GM12878 (cell line): Measurements from ENCODE around the gene RIMS1.

Experiments
- EGR1 ChIP-seq, 2 experiments: IDR thresholded peaks; 1 replicate in 1 of 2; 2 replicates in 1 of 2; pipeline ENCODE4 v1.6.1; 2011 to 2012; ENCODE audit warnings: low read depth in 2 of 2, low read length in 2 of 2, borderline replicate concordance in 1 of 2, mild to moderate bottlenecking in 1 of 2, moderate library complexity in 1 of 2
- POLR2A ChIP-seq: IDR thresholded peaks from 2 replicates; pipeline ENCODE4 v1.6.1; 2011; ENCODE audit warnings: low read depth, mild to moderate bottlenecking, low read length
- RFX5 ChIP-seq: IDR thresholded peaks from 2 replicates; pipeline ENCODE4 v1.6.1; 2011; ENCODE audit warnings: low read depth, low read length, improper control_type of control experiment
- SMAD1 ChIP-seq: fragments of 450-650 bp; IDR thresholded peaks from 2 replicates; pipeline ENCODE4 v1.6.1; 2018; ENCODE audit warnings: mild to moderate bottlenecking, low read depth; ENCODE audit not compliant: partially characterized antibody
- SMC3 ChIP-seq: IDR thresholded peaks from 2 replicates; pipeline ENCODE4 v1.6.1; 2011; ENCODE audit warnings: low read length, improper control_type of control experiment, borderline replicate concordance
- SUPT20H ChIP-seq: IDR thresholded peaks from 2 replicates; pipeline ENCODE4 v1.6.1; 2011; ENCODE audit warnings: low read depth, mild to moderate bottlenecking, low read length, moderate library complexity, borderline replicate concordance; ENCODE audit not compliant: control insufficient read depth
- TAF1 ChIP-seq: IDR thresholded peaks from 2 replicates; pipeline ENCODE4 v1.6.1; 2011; ENCODE audit warnings: mild to moderate bottlenecking, low read depth, low read length, borderline replicate concordance
- TCF12 ChIP-seq: IDR thresholded peaks from 2 replicates; pipeline ENCODE4 v1.6.1; 2011; ENCODE audit warnings: low read depth, mild to moderate bottlenecking, low read length
- TF ChIP-seq, protein P1 (sequence below), 3 experiments: IDR thresholded peaks in 2 of 3; conservative IDR thresholded peaks in 1 of 3; 2 replicates each; pipeline ENCODE4 v1.5.1; 2011; ENCODE audit warnings: low read depth in 3 of 3, low read length in 3 of 3, mild to moderate bottlenecking in 3 of 3, control low read depth in 2 of 3, moderate library complexity in 2 of 3, inconsistent platforms in 1 of 3, mixed read lengths in 1 of 3; ENCODE audit not compliant: control insufficient read depth in 2 of 3, insufficient read depth in 1 of 3; ENCODE audit errors: extremely low read depth in 1 of 3

DNA sequence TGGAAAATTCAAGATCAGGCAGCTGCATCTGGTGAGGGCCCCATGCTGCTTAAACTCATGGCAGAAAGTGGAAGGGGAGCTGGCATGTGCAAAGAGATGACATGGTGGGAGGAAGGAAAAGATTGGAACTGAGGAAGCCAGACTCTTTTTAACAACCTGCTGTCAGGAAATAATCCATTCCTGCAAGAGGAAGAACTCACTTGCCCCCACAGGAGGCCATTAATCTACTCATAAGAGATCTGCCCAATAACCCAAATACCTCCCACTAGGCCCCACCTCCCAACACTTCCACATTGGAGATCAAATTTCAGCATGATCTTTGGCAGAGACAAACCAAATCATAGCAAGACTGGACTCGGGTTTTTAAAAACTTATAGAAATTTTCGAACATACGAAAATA is 535.0 kb downstream of the RIMS1 start:
- TF ChIP-seq SUPT20H (no peak), SMAD1 (no peak), TCF12 (no peak), POLR2A (no peak), SMC3 (no peak), RFX5 (no peak), EGR1 (IDR thresholded peaks at IDR 0.05; ENCODE audit: borderline replicate concordance in 1 of 2, low read depth in 2 of 2, low read length in 2 of 2) (no peak), TAF1 (no peak)
- TF ChIP-seq, protein P1, sequence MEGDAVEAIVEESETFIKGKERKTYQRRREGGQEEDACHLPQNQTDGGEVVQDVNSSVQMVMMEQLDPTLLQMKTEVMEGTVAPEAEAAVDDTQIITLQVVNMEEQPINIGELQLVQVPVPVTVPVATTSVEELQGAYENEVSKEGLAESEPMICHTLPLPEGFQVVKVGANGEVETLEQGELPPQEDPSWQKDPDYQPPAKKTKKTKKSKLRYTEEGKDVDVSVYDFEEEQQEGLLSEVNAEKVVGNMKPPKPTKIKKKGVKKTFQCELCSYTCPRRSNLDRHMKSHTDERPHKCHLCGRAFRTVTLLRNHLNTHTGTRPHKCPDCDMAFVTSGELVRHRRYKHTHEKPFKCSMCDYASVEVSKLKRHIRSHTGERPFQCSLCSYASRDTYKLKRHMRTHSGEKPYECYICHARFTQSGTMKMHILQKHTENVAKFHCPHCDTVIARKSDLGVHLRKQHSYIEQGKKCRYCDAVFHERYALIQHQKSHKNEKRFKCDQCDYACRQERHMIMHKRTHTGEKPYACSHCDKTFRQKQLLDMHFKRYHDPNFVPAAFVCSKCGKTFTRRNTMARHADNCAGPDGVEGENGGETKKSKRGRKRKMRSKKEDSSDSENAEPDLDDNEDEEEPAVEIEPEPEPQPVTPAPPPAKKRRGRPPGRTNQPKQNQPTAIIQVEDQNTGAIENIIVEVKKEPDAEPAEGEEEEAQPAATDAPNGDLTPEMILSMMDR (IDR thresholded peaks at IDR 0.05 in 2 of 3, conservative IDR thresholded peaks at IDR 0.05 in 1 of 3; ENCODE audit: control insufficient read depth in 2 of 3, extremely low read depth in 1 of 3, insufficient read depth in 1 of 3, low read depth in 3 of 3, low read length in 3 of 3): no peak
